SK-N-SH (cell line): ENCODE data around the gene FBXW11. TPM values are rescaled to one million over a fixed set of nuclear protein-coding genes. Genes with fewer than 3 reads are reported as not detected.

Source experiments
- CTCF ChIA-PET: fragments of 300-600, 350-600 bp; formaldehyde crosslinking; extraction: SDS; loops from one replicate; lab custom pipeline; 2021; lab: Yijun Ruan, JAX
- POLR2A ChIA-PET: fragments of 350-600 bp; sonication (Branson Sonifier 250); formaldehyde crosslinking; extraction: SDS; loops from one replicate; lab custom pipeline; 2020; ENCODE audit warnings: antibody characterized with exemption, inconsistent platforms; lab: Yijun Ruan, JAX
- DNase-seq: peaks from one replicate; pipeline ENCODE4 v3.0.0; 2012
- H2AFZ ChIP-seq: fragments of 200-600 bp; sonication (generic); 2 replicates; pipeline ENCODE4 v1.8.1; 2016; ENCODE audit warnings: antibody characterized with exemption, mild to moderate bottlenecking, low read depth
- H3F3A ChIP-seq: fragments of 200-600 bp; sonication (generic); replicated peaks from 2 replicates; pipeline ENCODE3; 2016; ENCODE audit warnings: antibody characterized with exemption, mild to moderate bottlenecking; ENCODE audit not compliant: insufficient read depth
- H3K27ac ChIP-seq, 2 experiments: fragments of 200-500 bp in 1 of 2; fragments of 200-600 bp in 1 of 2; sonication (Bioruptor generic) in 1 of 2; sonication (generic), shearing (Covaris generic) in 1 of 2; 2 replicates each; pipeline versions ENCODE4 v1.5.1 to v1.6.1; 2014 to 2016; ENCODE audit warnings: low read depth in 2 of 2, inconsistent platforms in 1 of 2, low read length in 1 of 2, mild to moderate bottlenecking in 1 of 2, mixed read lengths in 1 of 2
- H3K27me3 ChIP-seq: fragments of 200-600 bp; sonication (generic), shearing (Covaris generic); 2 replicates; pipeline ENCODE4 v1.6.1; 2016; ENCODE audit warnings: mixed run types; ENCODE audit not compliant: insufficient read depth
- H3K36me3 ChIP-seq, 2 experiments: fragments of 200-500 bp in 1 of 2; fragments of 200-600 bp in 1 of 2; sonication (Bioruptor generic) in 1 of 2; sonication (generic) in 1 of 2; replicated peaks in 1 of 2; 2 replicates each; pipeline versions ENCODE3 to v1.5.1; 2014 to 2016; ENCODE audit warnings: low read length in 1 of 2, mild to moderate bottlenecking in 1 of 2; ENCODE audit not compliant: insufficient read depth in 2 of 2, control insufficient read depth in 1 of 2
- H3K4me1 ChIP-seq, 2 experiments: fragments of 200-500 bp in 1 of 2; fragments of 200-600 bp in 1 of 2; sonication (Bioruptor generic) in 1 of 2; sonication (generic), shearing (Covaris generic) in 1 of 2; 2 replicates each; pipeline versions ENCODE4 v1.5.1 to v1.6.1; 2014 to 2016; ENCODE audit warnings: low read depth in 1 of 2, low read length in 1 of 2, mixed run types in 1 of 2; ENCODE audit not compliant: insufficient read depth in 2 of 2, control insufficient read depth in 1 of 2
- H3K4me2 ChIP-seq: fragments of 200-600 bp; sonication (generic), shearing (Covaris generic); 2 replicates; pipeline ENCODE4 v1.6.1; 2017; ENCODE audit warnings: mixed run types
- H3K4me3 ChIP-seq, 2 experiments: fragments of 200-500 bp in 1 of 2; fragments of 200-600 bp in 1 of 2; sonication (Bioruptor generic) in 1 of 2; sonication (generic), shearing (Covaris generic) in 1 of 2; 2 replicates each; pipeline versions ENCODE4 v1.5.1 to v1.8.1; 2014 to 2016; ENCODE audit warnings: low read depth in 2 of 2, inconsistent platforms in 1 of 2, low read length in 1 of 2, mild to moderate bottlenecking in 1 of 2, mixed read lengths in 1 of 2, moderate library complexity in 1 of 2
- H3K79me2 ChIP-seq: fragments of 200-600 bp; sonication (generic); 2 replicates; pipeline ENCODE4 v1.8.1; 2017; ENCODE audit warnings: mild to moderate bottlenecking; ENCODE audit not compliant: insufficient read depth
- H3K9ac ChIP-seq: fragments of 200-600 bp; sonication (generic); 2 replicates; pipeline ENCODE4 v1.6.1; 2017; ENCODE audit warnings: mixed run types
- H3K9me2 ChIP-seq: fragments of 200-600 bp; sonication (generic); 2 replicates; pipeline ENCODE4 v1.6.1; 2017; ENCODE audit warnings: mixed run types
- H3K9me3 ChIP-seq: fragments of 200-600 bp; sonication (generic); 2 replicates; pipeline ENCODE4 v1.6.1; 2017; ENCODE audit warnings: mixed run types, mild to moderate bottlenecking, moderate library complexity
- H4K20me1 ChIP-seq: fragments of 200-600 bp; sonication (generic); 2 replicates; pipeline ENCODE4 v1.6.1; 2017; ENCODE audit warnings: mild to moderate bottlenecking, mixed run types; ENCODE audit not compliant: insufficient read depth
- CHD2 ChIP-seq: fragments of 150-350 bp; IDR thresholded peaks from 2 replicates; pipeline ENCODE4 v1.6.1; 2018; ENCODE audit warnings: low read length; ENCODE audit not compliant: partially characterized antibody
- ELF1 ChIP-seq: IDR thresholded peaks from 2 replicates; pipeline ENCODE4 v1.4.0; 2012
- EP300 ChIP-seq, 2 experiments: IDR thresholded peaks; 2 replicates each; pipeline versions ENCODE4 v1.4.0 to v1.6.1; 2012; ENCODE audit warnings: borderline replicate concordance in 1 of 2, low read depth in 1 of 2, low read length in 1 of 2
- FOSL2 ChIP-seq: IDR thresholded peaks from 2 replicates; pipeline ENCODE4 v1.4.0; 2012; ENCODE audit warnings: low read depth, mild to moderate bottlenecking, moderate library complexity, borderline replicate concordance
- FOXJ3 ChIP-seq: sonication (generic); formaldehyde crosslinking; IDR thresholded peaks from 2 replicates; pipeline ENCODE4 v1.5.1; 2020; ENCODE audit warnings: mild to moderate bottlenecking, missing genetic modification reagents
- FOXM1 ChIP-seq: IDR thresholded peaks from 2 replicates; pipeline ENCODE4 v1.4.0; 2012; ENCODE audit warnings: low read depth, mild to moderate bottlenecking
- GATA2 ChIP-seq: sonication (generic); formaldehyde crosslinking; IDR thresholded peaks from 2 replicates; pipeline ENCODE4 v1.5.0; 2020; ENCODE audit warnings: mild to moderate bottlenecking, missing genetic modification reagents
- JUND ChIP-seq: IDR thresholded peaks from 2 replicates; pipeline ENCODE4 v1.4.0; 2012
- MAX ChIP-seq: IDR thresholded peaks from 2 replicates; pipeline ENCODE4 v1.4.0; 2012; ENCODE audit warnings: low read depth
- MEF2A ChIP-seq: IDR thresholded peaks from 2 replicates; pipeline ENCODE4 v1.4.0; 2012; ENCODE audit warnings: low read depth, borderline replicate concordance
- MXI1 ChIP-seq: IDR thresholded peaks from 2 replicates; pipeline ENCODE4 v1.6.1; 2012; ENCODE audit warnings: mild to moderate bottlenecking, low read depth, low read length, improper control_type of control experiment
- NFIC ChIP-seq: IDR thresholded peaks from 2 replicates; pipeline ENCODE4 v1.4.0; 2012; ENCODE audit warnings: borderline replicate concordance
- PBX3 ChIP-seq: IDR thresholded peaks from 2 replicates; pipeline ENCODE4; 2012
- POLR2AphosphoS5 ChIP-seq: IDR thresholded peaks from 2 replicates; pipeline ENCODE4 v1.6.1; 2012; ENCODE audit warnings: low read depth, low read length
- RAD21 ChIP-seq: IDR thresholded peaks from 2 replicates; pipeline ENCODE4 v1.6.1; 2012; ENCODE audit warnings: mild to moderate bottlenecking, low read length
- RCOR1 ChIP-seq: fragments of 150-350 bp; IDR thresholded peaks from 2 replicates; pipeline ENCODE4 v1.6.1; 2017; ENCODE audit warnings: antibody characterized with exemption, low read length
- SIN3A ChIP-seq: IDR thresholded peaks from 2 replicates; pipeline ENCODE4 v1.6.1; 2012; ENCODE audit warnings: low read depth, mild to moderate bottlenecking, low read length, moderate library complexity, borderline replicate concordance
- TEAD4 ChIP-seq: IDR thresholded peaks from 2 replicates; pipeline ENCODE4 v1.4.0; 2012; ENCODE audit warnings: mild to moderate bottlenecking, borderline replicate concordance; ENCODE audit not compliant: insufficient read depth
- USF1 ChIP-seq: IDR thresholded peaks from 2 replicates; pipeline ENCODE4 v1.4.0; 2012; ENCODE audit warnings: low read depth, borderline replicate concordance
- YY1 ChIP-seq: IDR thresholded peaks from 2 replicates; pipeline ENCODE4 v1.4.0; 2012; ENCODE audit warnings: low read depth, mild to moderate bottlenecking
- WGBS: methylation state at CpG from one replicate; pipeline ENCODE4 v1.1.6; 2017; ENCODE audit warnings: low lambda C conversion rate; 5-methylcytosine and 5-hydroxymethylcytosine counted together
- polyA plus RNA-seq, 3 experiments: library from polyadenylated mRNA; depleted of rRNA; stranded (reverse); fragments of >200 nt; gene quantifications; 2 replicates each; pipeline ENCODE4 v1.2.3, GENCODE V29; 2012

The FBXW11 gene
- polyA plus RNA-seq, 1 of the 3 experiments (the other 2 are of a cell fraction) = 37.5 TPM

- no peak overlapping the region for H3K9ac ChIP-seq
- no peak overlapping the region for H3K27ac ChIP-seq
- peaks cover 0 to 6% of the 10 kb centered on the region in 2 experiments for H3K36me3 ChIP-seq
- no peak overlapping the region for H3K4me2 ChIP-seq
- no peaks in the 10 kb centered on the region for H3K9me3 ChIP-seq
- no peak overlapping the region for H3K4me3 ChIP-seq
- H2AFZ ChIP-seq = no peak overlapping the region
- H3K9me2 ChIP-seq = no peaks in the 10 kb centered on the region
- H3K27me3 ChIP-seq = no peaks in the 10 kb centered on the region
- peaks cover 5% of the 10 kb centered on the region for H3F3A ChIP-seq
- peaks cover 90% of the 10 kb centered on the region for H3K79me2 ChIP-seq
- peaks cover 57% of the 10 kb centered on the region for H4K20me1 ChIP-seq
- CTCF ChIA-PET = no interaction called here
- TF ChIP-seq YY1 (no peak), TEAD4 (no peak), EP300 (IDR thresholded peaks at IDR 0.05; ENCODE audit: borderline replicate concordance in 1 of 2, low read depth in 1 of 2, low read length in 1 of 2) (no peak), SIN3A (no peak), NFIC (no peak), CHD2 (no peak), GATA2 (CRISPR knock-in tag) (no peak), RAD21 (no peak), MXI1 (no peak)
- TF ChIP-seq, all 33 proteins: peak for 0
- DNase-seq = no peak
- POLR2A ChIA-PET = no interaction called here
- H3K4me1 ChIP-seq = no peaks in the 10 kb centered on the region; a peak in 1 of 4 replicates
Measured at GRCh38 chr5:171938358-171938757, 68.1 kb downstream of the FBXW11 start.

GRCh38 chr5:171937351-171937750, 69.1 kb downstream of the FBXW11 start:
- Histone ChIP-seq H3K4me1 (no peaks in the 10 kb centered on the region; a peak in 1 of 4 replicates), H3K9me3 (no peaks in the 10 kb centered on the region), H4K20me1 (peaks cover 55% of the 10 kb centered on the region), H3K27ac (no peak overlapping the region), H3K36me3 (peaks cover 0 to 11% of the 10 kb centered on the region in 2 experiments), H3K9me2 (no peaks in the 10 kb centered on the region), H3K4me2 (no peak overlapping the region), H2AFZ (no peak overlapping the region), H3K9ac (no peak overlapping the region), H3K4me3 (no peak overlapping the region), H3K79me2 (peaks cover 90% of the 10 kb centered on the region), H3K27me3 (no peaks in the 10 kb centered on the region), H3F3A (peaks cover 5% of the 10 kb centered on the region)
- WGBS = 92% methylated on average over 4 of the region's 4 CpGs
- DNase-seq = no peak
- CTCF ChIA-PET = interaction anchor here (0.6 to 1.4 kb wide), 3 partner anchors 25 to 524 kb away, joined by 3 to 5 read pairs (median 3); no protein-coding TSS in a partner anchor
- TF ChIP-seq SIN3A (no peak), TEAD4 (no peak), ELF1 (no peak), FOXJ3 (CRISPR knock-in tag) (no peak), MEF2A (no peak), FOXM1 (no peak), EP300 (IDR thresholded peaks at IDR 0.05; ENCODE audit: borderline replicate concordance in 1 of 2, low read depth in 1 of 2, low read length in 1 of 2) (no peak), POLR2AphosphoS5 (no peak), USF1 (no peak), MAX (no peak), RCOR1 (no peak), RAD21 (no peak), PBX3 (no peak), NFIC (no peak), JUND (no peak), FOSL2 (no peak)
- POLR2A ChIA-PET = no interaction called here
